Rectal smooth muscle tissue (tissue), 1 donor: ENCODE results near the gene CADPS.

ENCODE experiments used
- H3K27ac ChIP-seq: one replicate; pipeline ENCODE4 v1.7.0; 2013; ENCODE audit warnings: low read depth, low read length, inconsistent platforms
- H3K27me3 ChIP-seq: one replicate; pipeline ENCODE4 v1.7.0; 2013; ENCODE audit warnings: low read length; ENCODE audit not compliant: control insufficient read depth, insufficient read depth
- H3K36me3 ChIP-seq: one replicate; pipeline ENCODE4 v1.7.0; 2013; ENCODE audit warnings: low read length; ENCODE audit not compliant: control insufficient read depth, insufficient read depth
- H3K4me1 ChIP-seq: one replicate; pipeline ENCODE4 v1.7.0; 2013; ENCODE audit warnings: low read length; ENCODE audit not compliant: control insufficient read depth, insufficient read depth
- H3K4me3 ChIP-seq: one replicate; pipeline ENCODE4 v1.7.0; 2013; ENCODE audit warnings: low read length
- H3K9ac ChIP-seq: one replicate; pipeline ENCODE4 v1.7.0; 2013; ENCODE audit warnings: low read length

The CADPS gene

DNA sequence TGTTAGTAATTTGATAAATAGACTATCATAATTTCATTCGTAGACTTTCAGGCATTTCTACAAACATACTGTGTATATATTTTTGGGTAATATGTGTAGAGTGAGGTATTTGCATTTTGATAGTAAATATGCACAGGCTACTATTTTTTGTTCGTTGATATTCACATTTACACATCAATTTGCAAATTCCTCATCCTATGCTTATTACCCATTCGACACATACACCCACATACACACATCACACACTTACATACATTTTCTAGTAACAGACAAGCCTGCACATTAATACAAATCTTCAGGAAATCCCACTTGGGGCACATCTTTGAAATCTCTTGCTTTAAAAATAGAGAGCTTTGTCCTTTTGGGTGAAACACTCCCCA is 373.9 kb downstream of the CADPS start:
- Histone ChIP-seq H3K27ac (no peak overlapping the region), H3K9ac (no peak overlapping the region), H3K4me3 (no peak overlapping the region), H3K36me3 (no peaks in the 10 kb centered on the region), H3K27me3 (no peaks in the 10 kb centered on the region), H3K4me1 (no peaks in the 10 kb centered on the region)

GRCh38 chr3:62500556-62501288 is 374.5 kb downstream of the CADPS start:
- Histone ChIP-seq H3K36me3 (no peaks in the 10 kb centered on the region), H3K4me3 (no peak overlapping the region), H3K4me1 (no peaks in the 10 kb centered on the region), H3K27me3 (no peaks in the 10 kb centered on the region), H3K9ac (no peak overlapping the region), H3K27ac (no peak overlapping the region)

GRCh38 chr3:62497156-62497555 is 378.1 kb downstream of the CADPS start:
- H3K9ac ChIP-seq: no peak overlapping the region
- no peak overlapping the region for H3K4me3 ChIP-seq
- H3K4me1 ChIP-seq: no peaks in the 10 kb centered on the region
- H3K36me3 ChIP-seq: no peaks in the 10 kb centered on the region
- H3K27me3 ChIP-seq: no peaks in the 10 kb centered on the region
- H3K27ac ChIP-seq: no peak overlapping the region

- Histone ChIP-seq H3K4me3 (no peak overlapping the region), H3K27ac (no peak overlapping the region), H3K9ac (no peak overlapping the region), H3K36me3 (no peaks in the 10 kb centered on the region), H3K27me3 (no peaks in the 10 kb centered on the region), H3K4me1 (no peaks in the 10 kb centered on the region)
These were observed 378.7 kb downstream of the CADPS start for GRCh38 chr3:62496503-62496902.

DNA sequence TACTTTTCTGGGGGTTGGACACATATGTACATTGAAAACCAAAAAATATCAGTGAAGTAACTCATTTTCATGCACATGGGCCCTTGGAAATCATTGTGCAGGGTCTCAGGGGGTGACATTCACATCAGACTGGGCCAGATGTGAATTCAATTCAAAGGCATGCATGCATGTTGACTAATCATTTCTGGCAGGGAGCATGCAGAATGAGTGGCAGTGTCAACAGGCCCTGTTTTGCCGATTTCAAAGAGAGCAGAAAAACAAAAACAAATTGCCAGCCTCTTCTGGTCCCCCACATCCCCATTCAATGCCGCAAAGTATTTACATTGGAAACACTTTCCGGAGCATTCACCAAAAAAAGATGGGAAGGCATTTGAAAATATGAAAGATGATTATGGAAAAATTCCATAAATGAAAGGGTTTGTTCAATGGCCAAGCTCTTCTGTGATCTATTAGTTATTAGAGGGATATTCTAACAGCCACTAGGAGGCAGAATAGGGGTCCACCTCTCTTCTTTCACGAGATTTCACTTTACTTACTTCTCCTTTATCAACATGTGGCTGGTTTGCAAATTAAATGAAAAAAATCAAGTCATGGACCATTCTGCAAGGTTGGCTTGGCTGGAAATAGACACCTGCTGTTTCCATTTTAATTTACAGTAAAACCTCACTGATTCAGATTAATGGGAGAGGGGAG is 382.0 kb downstream of the CADPS start:
- no peak overlapping the region for H3K4me3 ChIP-seq

GRCh38 chr3:62482961-62483360 is 392.3 kb downstream of the CADPS start:
- Histone ChIP-seq H3K27ac (no peak overlapping the region), H3K9ac (no peak overlapping the region), H3K4me3 (no peak overlapping the region), H3K36me3 (no peaks in the 10 kb centered on the region), H3K4me1 (no peaks in the 10 kb centered on the region), H3K27me3 (no peaks in the 10 kb centered on the region)

More for the DNA sequence above, 382.0 kb downstream of the CADPS start:
- Histone ChIP-seq H3K36me3 (no peaks in the 10 kb centered on the region), H3K9ac (no peak overlapping the region), H3K27me3 (no peaks in the 10 kb centered on the region), H3K4me1 (no peaks in the 10 kb centered on the region), H3K27ac (no peak overlapping the region)

DNA sequence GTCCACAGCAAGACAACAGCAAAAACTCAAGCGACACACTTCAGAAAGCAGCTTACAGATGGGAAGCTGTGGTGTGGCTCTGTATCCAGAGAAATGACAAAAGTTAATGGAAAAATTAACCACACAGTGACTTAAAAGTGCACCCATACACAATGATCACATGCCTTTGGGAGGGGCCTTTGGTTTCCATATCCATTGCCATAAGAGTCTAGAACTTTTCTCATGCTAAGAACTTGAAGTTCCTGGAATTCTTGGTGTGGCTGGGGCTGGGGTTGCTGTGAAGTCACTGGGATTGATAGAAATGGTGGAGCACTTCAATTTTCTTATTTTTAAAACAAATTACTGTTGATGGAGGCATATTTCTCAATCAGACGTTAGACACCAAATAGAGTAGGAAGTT is 393.3 kb downstream of the CADPS start:
- Histone ChIP-seq H3K36me3 (no peaks in the 10 kb centered on the region), H3K27ac (no peak overlapping the region), H3K4me1 (no peaks in the 10 kb centered on the region), H3K9ac (no peak overlapping the region), H3K4me3 (no peak overlapping the region), H3K27me3 (no peaks in the 10 kb centered on the region)

GRCh38 chr3:62480056-62480455 is 395.2 kb downstream of the CADPS start:
- H3K27ac ChIP-seq: no peak overlapping the region
- no peaks in the 10 kb centered on the region for H3K27me3 ChIP-seq
- no peaks in the 10 kb centered on the region for H3K4me1 ChIP-seq
- H3K36me3 ChIP-seq: no peaks in the 10 kb centered on the region
- no peak overlapping the region for H3K4me3 ChIP-seq
- H3K9ac ChIP-seq: no peak overlapping the region

- H3K27me3 ChIP-seq: no peaks in the 10 kb centered on the region
- no peaks in the 10 kb centered on the region for H3K4me1 ChIP-seq
- H3K4me3 ChIP-seq: no peak overlapping the region
- H3K9ac ChIP-seq: no peak overlapping the region
- no peak overlapping the region for H3K27ac ChIP-seq
- H3K36me3 ChIP-seq: no peaks in the 10 kb centered on the region
These were observed 395.9 kb downstream of the CADPS start for GRCh38 chr3:62479326-62479725.

GRCh38 chr3:62475306-62475705 is 399.9 kb downstream of the CADPS start:
- Histone ChIP-seq H3K27me3 (no peaks in the 10 kb centered on the region), H3K36me3 (no peaks in the 10 kb centered on the region), H3K27ac (no peak overlapping the region), H3K9ac (no peak overlapping the region), H3K4me1 (no peaks in the 10 kb centered on the region), H3K4me3 (no peak overlapping the region)

- no peak overlapping the region for H3K4me3 ChIP-seq
- H3K27ac ChIP-seq: no peak overlapping the region
- H3K27me3 ChIP-seq: no peaks in the 10 kb centered on the region
- H3K36me3 ChIP-seq: no peaks in the 10 kb centered on the region
- H3K9ac ChIP-seq: no peak overlapping the region
- no peaks in the 10 kb centered on the region for H3K4me1 ChIP-seq
These were observed 407.1 kb downstream of the CADPS start for GRCh38 chr3:62467966-62468722.

GRCh38 chr3:62462788-62463187 is 412.4 kb downstream of the CADPS start:
- Histone ChIP-seq H3K4me3 (no peak overlapping the region), H3K4me1 (no peaks in the 10 kb centered on the region), H3K9ac (no peak overlapping the region), H3K27me3 (no peaks in the 10 kb centered on the region), H3K27ac (no peak overlapping the region), H3K36me3 (no peaks in the 10 kb centered on the region)
